GM12892 (cell line): ENCODE measurements around the gene NOXRED1.

Source experiments
- POLR2A ChIP-seq: IDR thresholded peaks from 2 replicates; pipeline ENCODE4 v1.6.1; 2011; ENCODE audit warnings: low read depth, low read length, control low read depth
- TAF1 ChIP-seq: IDR thresholded peaks from 2 replicates; pipeline ENCODE4 v1.6.1; 2011; ENCODE audit warnings: low read depth, mild to moderate bottlenecking, control low read depth, low read length, borderline replicate concordance

GRCh38 chr14:77438596-77438995 is 15.3 kb upstream of the NOXRED1 start:
- TF ChIP-seq POLR2A (no peak), TAF1 (no peak)
